Stromal cell of bone marrow (primary cell): ENCODE measurements around the gene FHIT.

Experiments used
- DNase-seq: peaks from one replicate; pipeline ENCODE4 v3.0.0-alpha.2; 2012; ENCODE audit warnings: low read depth

The FHIT gene

GRCh38 chr3:60622349-60622748 lies 628.9 kb downstream of the FHIT start:
- DNase-seq: peak; percentile 25

DNA sequence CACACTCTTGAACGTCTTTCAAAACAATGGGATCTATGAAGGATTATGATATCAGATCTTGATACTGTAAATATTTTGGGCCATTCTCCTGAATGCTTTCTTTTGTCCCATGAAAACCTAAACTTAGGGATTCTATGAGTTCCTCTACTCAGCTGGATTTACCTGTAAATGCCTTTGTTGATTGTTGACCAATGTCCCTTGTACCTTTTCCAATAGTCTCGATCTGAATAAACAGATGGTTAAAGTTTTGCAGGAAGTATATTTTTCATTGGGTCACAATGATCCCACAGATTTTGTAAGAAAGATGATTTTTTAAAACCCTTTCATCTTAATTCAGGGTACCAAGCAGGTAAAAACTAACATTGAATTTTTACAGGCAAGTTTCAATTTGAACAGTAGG lies 634.1 kb downstream of the FHIT start:
- no peak for DNase-seq

- no peak for DNase-seq
Observed at GRCh38 chr3:60613769-60614303, 637.4 kb downstream of the FHIT start.

- peak; percentile 89 for DNase-seq
Observed at GRCh38 chr3:60610441-60611112, 640.7 kb downstream of the FHIT start.

DNA sequence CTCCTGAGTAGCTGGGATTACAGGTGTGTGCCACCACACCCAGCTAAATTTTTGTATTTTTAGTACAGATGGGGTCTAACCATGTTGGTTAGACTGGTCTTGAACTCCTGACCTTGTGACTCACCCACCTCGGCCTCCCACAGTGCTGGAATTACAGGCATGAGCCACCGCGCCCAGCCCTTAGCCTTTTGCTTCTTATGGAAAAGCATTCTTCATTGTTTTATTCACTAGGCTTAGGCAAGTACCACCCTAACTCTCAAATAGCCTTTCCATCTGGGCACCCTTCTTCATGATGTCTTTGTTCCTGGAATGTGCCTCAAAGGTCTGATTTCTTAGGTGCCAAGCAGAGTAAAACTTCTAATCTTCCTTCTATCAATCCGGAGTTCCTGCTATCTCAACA lies 641.8 kb downstream of the FHIT start:
- no peak for DNase-seq

DNA sequence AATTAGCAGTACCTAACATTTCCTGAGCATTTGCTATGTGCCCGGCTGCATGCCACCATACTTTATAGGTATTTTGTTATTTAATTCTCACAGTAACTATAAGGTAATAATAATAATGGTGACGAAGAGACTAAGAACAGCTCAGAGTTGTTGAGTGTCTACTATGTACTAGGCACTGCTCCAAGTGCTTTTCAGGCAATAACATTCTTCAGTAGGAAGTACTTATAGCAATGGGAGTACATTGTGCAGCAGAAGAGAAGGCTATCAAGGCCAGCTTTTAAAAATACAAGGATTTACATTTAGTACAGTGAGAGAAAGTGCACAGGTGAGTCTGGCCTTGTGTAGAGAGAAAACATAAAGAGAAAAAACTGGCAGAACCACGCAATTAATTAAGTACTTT lies 647.4 kb downstream of the FHIT start:
- DNase-seq: no peak

GRCh38 chr3:60600848-60601247 lies 650.4 kb downstream of the FHIT start:
- DNase-seq: no peak

DNA sequence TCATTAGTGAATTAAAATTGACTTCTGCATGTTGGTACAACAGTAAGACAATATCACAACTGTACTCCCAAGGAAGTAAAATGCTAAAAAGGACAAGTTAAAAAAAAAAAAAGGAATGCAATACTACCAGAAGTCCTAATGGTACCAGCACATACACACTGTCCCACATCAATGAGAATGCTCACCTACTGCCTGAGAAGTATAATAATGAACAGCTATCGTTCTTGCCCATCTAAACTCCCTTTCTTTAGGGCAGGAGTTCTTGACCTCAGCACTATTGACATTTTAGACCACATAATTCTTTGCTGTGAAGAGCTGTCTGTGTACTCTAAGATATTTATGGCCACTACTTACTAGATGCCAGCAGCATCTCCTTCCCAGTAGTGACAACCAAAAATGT lies 651.7 kb downstream of the FHIT start:
- no peak for DNase-seq

DNA sequence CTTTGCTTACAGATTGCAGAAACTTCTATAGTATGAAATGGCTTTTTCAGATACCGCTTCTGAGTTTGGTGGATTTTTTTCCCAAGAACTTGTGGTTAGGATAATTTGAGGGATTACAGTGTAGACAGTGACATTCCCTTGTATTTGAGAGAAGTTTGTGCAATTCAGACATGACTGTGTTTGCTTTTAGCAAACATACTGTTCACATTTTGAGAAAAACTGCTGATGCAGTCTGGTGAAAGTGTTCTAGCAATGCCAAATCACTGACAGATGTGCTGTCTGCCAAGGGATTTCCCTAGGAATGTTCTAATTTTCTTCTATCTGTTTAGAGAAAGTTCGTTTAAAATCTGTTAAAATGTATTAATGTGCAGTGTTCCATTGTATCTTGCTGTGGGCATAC lies 652.6 kb downstream of the FHIT start:
- DNase-seq: peak; percentile 17

GRCh38 chr3:60594025-60594424 lies 657.2 kb downstream of the FHIT start:
- DNase-seq: no peak

- no peak for DNase-seq
Observed at GRCh38 chr3:60591267-60591666, 660.0 kb downstream of the FHIT start.

DNA sequence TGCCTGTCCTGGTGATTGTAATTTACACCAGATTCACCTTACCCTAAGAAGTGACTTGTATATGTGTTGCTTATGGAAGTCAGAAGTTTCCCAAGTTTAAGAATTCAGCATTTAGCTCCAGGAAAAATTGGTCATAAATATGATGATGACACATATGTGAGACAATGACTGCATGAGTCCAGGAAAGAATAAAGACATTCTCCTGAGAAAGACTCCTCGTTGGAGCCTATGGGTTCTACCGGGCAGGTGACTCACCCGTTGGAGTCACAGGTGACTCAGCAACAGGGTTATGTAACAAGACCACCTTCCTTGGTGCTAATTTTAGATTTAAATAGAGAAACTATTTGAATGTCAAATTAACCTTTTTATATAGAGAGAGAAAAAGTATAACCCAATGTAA lies 662.4 kb downstream of the FHIT start:
- DNase-seq: peak; percentile 19

DNA sequence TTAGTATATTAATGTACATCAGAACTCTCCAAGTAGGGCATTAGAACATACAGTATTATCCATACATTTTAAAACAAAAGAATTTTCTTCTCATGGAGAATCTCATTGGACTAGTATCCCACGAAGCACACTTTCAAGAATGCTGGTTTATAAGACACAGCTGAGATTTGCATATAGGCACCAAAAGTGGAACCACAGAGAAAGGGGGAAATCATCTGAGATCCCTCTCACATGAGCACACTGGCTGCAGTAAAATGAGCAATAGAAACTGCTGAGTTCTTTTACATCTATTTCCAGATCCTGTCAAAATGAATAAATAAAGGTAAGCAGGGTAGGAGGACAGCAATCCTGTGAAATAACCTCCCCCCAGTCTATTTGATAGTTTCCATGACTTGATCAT lies 665.3 kb downstream of the FHIT start:
- DNase-seq: no peak

DNA sequence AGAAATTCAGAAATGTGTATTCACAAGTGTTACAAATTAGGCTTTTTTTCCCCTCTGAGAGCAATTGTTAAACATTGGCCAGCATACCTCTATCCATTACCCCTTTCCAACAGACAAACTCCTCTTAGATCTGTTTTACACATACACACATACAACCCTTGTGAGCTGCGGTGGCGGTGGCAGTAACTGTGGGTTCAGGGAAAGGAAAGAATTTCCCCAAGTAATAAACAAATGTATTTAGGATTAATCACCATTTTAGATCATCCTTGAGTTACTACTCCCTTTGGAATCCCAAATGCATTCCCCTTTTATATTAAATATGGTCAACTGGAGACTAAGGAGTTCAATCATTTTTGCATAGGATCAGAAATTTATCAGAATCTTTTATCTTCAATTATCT lies 667.0 kb downstream of the FHIT start:
- no peak for DNase-seq

DNA sequence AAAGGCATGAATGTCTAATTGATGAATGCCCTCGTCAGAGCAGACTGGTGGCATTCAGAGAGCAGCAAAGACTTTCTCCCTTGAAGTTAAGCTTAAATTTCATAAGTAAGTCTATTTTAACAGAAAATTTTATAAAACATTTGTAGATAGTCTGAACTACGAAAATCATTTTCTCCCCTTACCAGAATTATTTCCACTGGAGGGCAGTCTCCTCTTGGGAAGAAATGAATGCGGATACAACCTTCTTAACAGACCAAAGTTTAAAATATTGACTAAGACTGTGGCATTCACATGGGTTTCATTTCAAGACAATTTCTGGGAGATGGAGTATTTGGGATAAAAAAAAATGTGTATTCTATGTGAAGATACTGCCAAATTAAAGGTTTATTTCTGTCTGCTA lies 669.0 kb downstream of the FHIT start:
- no peak for DNase-seq

DNA sequence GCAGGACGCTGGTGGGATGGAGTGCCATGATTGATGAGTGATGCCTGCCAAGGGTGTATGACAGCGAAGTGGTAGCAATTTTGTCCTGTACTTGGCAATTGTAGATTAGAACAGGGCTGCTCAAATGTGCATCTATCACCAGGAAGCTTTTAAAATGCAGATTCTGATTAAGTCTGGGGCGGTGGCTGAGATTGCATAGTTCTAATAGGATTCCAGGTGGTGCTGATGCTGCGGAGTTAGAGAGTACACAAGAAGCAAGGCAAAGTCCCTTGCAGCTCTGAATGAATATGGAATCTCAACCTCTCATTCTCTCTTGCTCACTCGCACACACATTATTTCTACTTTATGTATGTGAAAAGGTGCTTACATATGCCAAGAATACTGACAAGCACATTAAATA lies 670.4 kb downstream of the FHIT start:
- no peak for DNase-seq

- DNase-seq: peak; percentile 70
Observed at GRCh38 chr3:60579734-60580133, 671.5 kb downstream of the FHIT start.

- no peak for DNase-seq
Observed at GRCh38 chr3:60578936-60579335, 672.3 kb downstream of the FHIT start.

DNA sequence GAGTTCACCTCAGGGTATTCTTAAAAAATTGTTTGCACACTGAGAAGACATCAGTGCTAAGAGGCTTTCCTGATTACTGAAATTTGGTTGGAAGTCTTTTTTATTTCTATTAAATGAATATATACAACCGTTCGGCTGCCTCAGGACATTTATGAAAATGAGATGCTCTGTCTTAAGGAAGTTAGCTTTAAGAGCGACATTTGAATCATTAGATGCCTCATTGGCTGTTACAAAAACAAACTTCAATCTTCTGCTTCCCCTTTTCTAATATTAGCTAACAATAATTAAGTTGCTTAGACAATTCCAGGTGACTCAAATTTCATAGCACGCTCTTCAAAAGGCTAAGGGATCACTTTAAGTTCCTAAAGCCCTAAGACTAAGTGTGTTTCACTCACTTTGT lies 673.7 kb downstream of the FHIT start:
- DNase-seq: no peak

GRCh38 chr3:60575718-60576272 lies 675.5 kb downstream of the FHIT start:
- no peak for DNase-seq

GRCh38 chr3:60574046-60574769 lies 677.0 kb downstream of the FHIT start:
- DNase-seq: no peak

DNA sequence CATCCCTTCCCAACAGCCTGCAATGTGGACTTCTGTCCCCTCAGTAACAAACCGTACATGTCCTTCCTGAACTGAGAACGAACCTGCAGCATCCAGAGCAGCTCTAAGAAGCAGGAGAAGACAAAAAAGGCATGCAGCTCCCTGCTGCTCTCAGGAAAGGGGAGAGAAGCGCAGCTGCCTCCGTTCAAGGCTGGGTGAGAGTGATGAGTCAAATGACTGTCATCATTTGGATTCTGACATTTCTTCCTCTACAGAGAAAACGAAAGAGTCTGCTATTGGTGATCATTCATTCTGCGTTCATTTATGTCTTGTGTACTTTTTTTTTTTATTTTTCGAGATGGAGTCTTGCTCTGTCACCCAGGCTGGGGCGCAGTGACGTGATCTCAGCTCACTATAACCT lies 677.8 kb downstream of the FHIT start:
- DNase-seq: no peak

- no peak for DNase-seq
Observed at GRCh38 chr3:60571511-60571910, 679.7 kb downstream of the FHIT start.
